Measurements from ENCODE around the gene HAAO.

- no peak for TF ChIP-seq EZH2 (conservative IDR thresholded peaks at IDR 0.05; ENCODE audit: low read depth, low read length)
- TF ChIP-seq, protein P1, sequence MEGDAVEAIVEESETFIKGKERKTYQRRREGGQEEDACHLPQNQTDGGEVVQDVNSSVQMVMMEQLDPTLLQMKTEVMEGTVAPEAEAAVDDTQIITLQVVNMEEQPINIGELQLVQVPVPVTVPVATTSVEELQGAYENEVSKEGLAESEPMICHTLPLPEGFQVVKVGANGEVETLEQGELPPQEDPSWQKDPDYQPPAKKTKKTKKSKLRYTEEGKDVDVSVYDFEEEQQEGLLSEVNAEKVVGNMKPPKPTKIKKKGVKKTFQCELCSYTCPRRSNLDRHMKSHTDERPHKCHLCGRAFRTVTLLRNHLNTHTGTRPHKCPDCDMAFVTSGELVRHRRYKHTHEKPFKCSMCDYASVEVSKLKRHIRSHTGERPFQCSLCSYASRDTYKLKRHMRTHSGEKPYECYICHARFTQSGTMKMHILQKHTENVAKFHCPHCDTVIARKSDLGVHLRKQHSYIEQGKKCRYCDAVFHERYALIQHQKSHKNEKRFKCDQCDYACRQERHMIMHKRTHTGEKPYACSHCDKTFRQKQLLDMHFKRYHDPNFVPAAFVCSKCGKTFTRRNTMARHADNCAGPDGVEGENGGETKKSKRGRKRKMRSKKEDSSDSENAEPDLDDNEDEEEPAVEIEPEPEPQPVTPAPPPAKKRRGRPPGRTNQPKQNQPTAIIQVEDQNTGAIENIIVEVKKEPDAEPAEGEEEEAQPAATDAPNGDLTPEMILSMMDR (CRISPR knock-in tag; IDR thresholded peaks at IDR 0.05): no peak
- no peak for TF ChIP-seq ZNF367 (CRISPR knock-in tag; IDR thresholded peaks at IDR 0.05; ENCODE audit: borderline replicate concordance)
- TF ChIP-seq, protein P2, sequence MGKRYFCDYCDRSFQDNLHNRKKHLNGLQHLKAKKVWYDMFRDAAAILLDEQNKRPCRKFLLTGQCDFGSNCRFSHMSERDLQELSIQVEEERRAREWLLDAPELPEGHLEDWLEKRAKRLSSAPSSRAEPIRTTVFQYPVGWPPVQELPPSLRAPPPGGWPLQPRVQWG (CRISPR knock-in tag; IDR thresholded peaks at IDR 0.05; ENCODE audit: borderline replicate concordance, low read depth): no peak
- TF ChIP-seq SRF (IDR thresholded peaks at IDR 0.05; ENCODE audit: low read depth, low read length): no peak
- TF ChIP-seq, protein P3, sequence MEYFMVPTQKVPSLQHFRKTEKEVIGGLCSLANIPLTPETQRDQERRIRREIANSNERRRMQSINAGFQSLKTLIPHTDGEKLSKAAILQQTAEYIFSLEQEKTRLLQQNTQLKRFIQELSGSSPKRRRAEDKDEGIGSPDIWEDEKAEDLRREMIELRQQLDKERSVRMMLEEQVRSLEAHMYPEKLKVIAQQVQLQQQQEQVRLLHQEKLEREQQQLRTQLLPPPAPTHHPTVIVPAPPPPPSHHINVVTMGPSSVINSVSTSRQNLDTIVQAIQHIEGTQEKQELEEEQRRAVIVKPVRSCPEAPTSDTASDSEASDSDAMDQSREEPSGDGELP (IDR thresholded peaks at IDR 0.05; ENCODE audit: borderline replicate concordance, low read depth): no peak
Observed at GRCh38 chr2:42801381-42801780, 9.0 kb upstream of the HAAO start.
